Transverse colon (tissue), 3 donors: ENCODE measurements around the gene NBPF1.

Experiments used
- CTCF ChIP-seq, 5 experiments: fragments of 200-600 bp in 3 of 5; fragments of 450-650 bp in 2 of 5; sonication (generic) in 3 of 5; IDR thresholded peaks; 1 replicate in 2 of 5; 2 replicates in 3 of 5; pipeline ENCODE4 v1.5.1; 2016 to 2017; ENCODE audit warnings: antibody characterized with exemption in 5 of 5, inconsistent platforms in 3 of 5, mild to moderate bottlenecking in 2 of 5, moderate library complexity in 1 of 5
- EP300 ChIP-seq: sonication (generic); formaldehyde crosslinking; IDR thresholded peaks from one replicate; pipeline ENCODE4 v1.6.1; 2017; ENCODE audit warnings: antibody characterized with exemption, low read depth
- POLR2A ChIP-seq: fragments of 450-650 bp; IDR thresholded peaks from one replicate; pipeline ENCODE4 v1.6.1; 2016; ENCODE audit warnings: antibody characterized with exemption, mild to moderate bottlenecking, moderate library complexity

GRCh38 chr1:16521288-16521583 lies 92.1 kb downstream of the NBPF1 start:
- TF ChIP-seq EP300 (no peak), POLR2A (no peak), CTCF (IDR thresholded peaks at IDR 0.05) (no peak)
